Retina (tissue), 1 donor: ENCODE data around the gene LRRC46.

Experiments
- DNase-seq: peaks from one replicate; pipeline ENCODE4 v3.0.0-alpha.2; 2016

Gene LRRC46, protein sequence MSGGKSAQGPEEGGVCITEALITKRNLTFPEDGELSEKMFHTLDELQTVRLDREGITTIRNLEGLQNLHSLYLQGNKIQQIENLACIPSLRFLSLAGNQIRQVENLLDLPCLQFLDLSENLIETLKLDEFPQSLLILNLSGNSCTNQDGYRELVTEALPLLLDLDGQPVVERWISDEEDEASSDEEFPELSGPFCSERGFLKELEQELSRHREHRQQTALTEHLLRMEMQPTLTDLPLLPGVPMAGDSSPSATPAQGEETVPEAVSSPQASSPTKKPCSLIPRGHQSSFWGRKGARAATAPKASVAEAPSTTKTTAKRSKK

GRCh38 chr17:47831003-47831933 is at the start of gene LRRC46, which contains the start of gene MRPL10:
LRRC46 (plus strand) TSS chr17:47831670; CDS start chr17:47831990, 320 bp downstream.
MRPL10 (minus strand) TSS chr17:47831541; CDS start chr17:47831511, 30 bp downstream.
- peak; percentile 97 for DNase-seq

DNA sequence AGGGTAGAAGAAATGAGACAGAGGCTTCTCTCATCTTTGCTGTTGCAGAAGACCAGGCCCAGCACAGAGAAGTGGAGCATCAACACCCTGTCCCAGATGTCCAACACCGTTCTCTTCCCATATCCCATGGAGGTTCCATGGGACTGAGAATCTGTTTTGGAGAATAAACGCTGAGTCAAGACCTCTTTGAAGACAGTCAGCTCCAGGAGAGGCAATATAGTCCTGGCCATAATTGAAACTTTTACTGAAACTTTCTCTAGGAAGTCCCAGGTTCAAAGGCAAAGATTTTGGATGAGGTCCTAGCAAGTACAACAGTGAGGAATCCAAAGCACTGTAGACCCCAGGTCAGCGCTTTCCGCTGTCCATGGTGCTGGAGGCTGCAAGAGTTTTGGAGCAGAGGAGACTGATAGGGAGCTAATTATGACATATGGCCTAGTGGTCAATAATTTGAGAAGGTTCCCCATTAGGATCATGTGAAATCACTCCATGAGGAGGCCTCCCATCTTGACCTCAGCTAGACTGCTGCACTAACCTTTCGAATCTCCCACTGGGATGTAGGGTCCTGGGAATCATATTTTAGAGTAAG is 45.8 kb upstream of the LRRC46 start:
- DNase-seq = peak; percentile 37

DNA sequence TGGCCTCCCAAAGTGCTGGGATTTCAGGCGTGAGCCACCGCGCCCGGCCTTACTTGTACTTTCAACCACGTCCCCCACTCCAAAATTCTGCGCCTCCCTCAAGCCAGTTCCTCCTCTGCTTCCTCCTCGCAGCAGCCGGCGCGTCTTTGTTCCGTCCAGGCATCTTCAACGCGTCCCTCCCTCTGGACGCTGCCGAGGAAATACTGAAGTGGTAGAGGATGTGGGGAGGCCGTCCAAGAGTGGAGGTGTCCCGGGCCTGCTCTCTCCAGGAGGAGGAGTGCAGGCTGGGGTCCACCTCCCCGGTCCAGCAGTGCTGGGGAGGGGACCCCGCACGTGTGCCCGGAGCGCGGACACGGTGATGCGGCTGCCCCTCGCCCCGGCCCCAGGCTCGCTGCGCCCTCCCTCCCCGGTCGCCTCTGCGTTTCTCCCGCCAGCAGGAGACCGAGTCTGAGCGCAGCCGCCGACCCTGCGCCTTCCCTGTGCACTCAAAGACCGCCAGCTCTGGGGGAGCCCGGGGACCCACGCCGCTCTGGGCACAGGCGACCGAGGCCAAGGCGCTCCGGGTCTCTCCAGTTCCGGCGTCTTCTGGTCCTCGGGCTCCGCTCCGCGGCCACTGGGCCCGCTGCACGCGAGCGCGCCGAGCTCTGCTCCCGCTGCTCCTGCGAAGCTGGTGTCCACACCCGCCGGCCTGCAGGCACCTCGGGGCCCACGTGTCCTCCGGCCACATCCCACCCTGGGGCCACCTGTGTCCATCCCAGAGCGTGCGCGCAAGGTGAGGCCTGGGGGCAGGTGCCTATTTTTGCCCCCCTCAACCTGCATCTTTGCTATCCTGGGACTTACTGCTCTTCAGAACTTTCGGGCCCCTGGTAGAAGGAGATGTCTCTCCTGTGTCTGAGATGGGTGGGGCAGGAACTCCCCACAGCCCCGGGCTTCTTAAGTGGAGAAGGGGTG is 41.6 kb upstream of the LRRC46 start:
- DNase-seq = peak; percentile 84

GRCh38 chr17:47791025-47791424 is 40.4 kb upstream of the LRRC46 start:
- DNase-seq = no peak

DNA sequence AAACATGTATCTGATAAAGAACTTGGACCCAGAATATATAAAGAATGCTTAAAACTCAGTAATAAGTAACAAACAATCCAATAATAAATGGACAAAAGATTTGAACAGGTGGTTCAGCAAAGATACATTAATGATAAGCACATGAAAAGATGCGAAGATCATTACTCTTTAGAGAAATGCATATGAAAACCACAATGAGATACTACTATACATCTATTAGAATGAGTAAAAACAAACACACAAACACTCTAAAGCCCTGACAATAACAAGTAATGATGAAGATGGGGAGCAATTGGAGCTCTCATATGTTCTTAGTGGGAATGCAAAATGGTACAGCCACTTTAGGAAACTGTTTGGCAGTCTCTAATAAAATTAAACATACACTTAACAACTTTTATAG is 39.0 kb upstream of the LRRC46 start:
- no peak for DNase-seq

GRCh38 chr17:47792979-47793378 is 38.5 kb upstream of the LRRC46 start:
- no peak for DNase-seq

- no peak for DNase-seq
Observed at GRCh38 chr17:47797797-47798196, 33.7 kb upstream of the LRRC46 start.

DNA sequence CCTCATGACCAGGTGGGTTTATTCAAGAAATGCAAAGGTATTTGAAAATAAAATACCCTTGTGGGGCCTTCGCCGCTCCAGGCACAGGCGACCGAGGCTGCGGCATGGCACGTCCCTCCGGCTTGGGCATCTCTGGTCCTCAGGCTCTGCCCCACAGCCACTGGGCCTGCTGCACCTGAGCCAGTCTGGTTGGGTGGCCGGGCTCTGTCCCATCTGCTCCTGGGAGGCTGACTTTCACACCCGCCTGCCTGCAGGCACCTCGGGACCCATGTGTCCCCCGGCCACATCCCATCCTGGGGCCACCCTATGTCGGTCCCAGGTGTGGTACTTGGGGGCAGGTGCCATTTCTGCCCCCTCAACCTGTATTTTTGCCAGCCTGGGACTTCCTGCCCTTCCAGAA is 30.8 kb upstream of the LRRC46 start:
- no peak for DNase-seq

- DNase-seq = no peak
Observed at GRCh38 chr17:47801176-47801765, 30.2 kb upstream of the LRRC46 start.

GRCh38 chr17:47801906-47802305 is 29.6 kb upstream of the LRRC46 start:
- DNase-seq = no peak

DNA sequence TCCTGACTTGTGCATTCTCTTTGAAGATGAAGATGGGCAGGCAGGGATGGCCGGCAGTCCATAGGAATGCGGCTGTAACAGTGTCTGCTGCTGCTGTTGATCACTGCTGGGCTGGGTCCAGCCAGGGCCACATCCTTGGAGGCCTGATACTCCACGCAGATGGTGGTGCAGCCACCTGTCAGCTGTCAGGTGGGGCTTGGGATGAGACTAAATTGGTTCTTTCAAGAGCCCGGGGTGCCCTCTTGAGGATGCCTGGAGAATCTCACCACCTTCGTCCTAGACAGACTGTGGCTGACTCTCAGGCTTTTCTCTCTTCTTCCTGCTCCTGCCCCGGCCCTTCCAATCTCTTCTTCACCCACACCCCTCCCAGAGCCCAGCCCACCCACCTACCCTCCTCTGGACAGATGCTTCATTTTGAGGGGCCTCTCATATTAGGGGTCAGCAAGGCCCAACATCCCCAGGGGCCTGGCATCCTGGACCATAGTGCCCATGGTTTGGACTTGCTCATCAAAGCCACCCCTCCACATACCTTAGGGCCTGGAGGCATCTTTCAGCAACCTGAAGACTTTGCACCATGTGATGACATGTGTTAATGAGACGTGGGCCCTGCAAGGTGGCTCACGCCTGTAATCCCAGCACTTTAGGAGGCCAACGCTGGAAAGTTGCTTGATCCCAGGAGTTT is 29.0 kb upstream of the LRRC46 start:
- DNase-seq = peak; percentile 35

DNA sequence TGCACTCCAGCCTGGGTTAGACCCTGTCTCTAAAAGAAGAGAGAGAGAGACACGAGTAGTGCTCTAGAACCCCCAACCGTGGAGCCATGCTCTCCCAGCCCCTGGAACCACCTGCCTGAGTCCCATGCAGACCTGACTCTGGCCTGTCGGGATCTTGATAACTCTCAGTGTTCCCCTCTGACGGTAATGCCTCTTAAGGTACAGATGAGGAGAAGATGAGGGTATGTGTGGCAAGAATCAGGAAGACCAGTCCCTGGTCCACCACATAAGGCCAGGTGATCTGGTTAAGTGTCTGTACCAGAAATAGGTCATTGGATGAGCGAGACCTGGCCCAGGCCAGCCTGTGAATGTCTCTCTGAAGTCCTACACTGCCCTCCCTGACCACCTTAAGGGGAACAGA is 28.3 kb upstream of the LRRC46 start:
- no peak for DNase-seq

GRCh38 chr17:47803751-47804150 is 27.7 kb upstream of the LRRC46 start:
- DNase-seq = no peak

DNA sequence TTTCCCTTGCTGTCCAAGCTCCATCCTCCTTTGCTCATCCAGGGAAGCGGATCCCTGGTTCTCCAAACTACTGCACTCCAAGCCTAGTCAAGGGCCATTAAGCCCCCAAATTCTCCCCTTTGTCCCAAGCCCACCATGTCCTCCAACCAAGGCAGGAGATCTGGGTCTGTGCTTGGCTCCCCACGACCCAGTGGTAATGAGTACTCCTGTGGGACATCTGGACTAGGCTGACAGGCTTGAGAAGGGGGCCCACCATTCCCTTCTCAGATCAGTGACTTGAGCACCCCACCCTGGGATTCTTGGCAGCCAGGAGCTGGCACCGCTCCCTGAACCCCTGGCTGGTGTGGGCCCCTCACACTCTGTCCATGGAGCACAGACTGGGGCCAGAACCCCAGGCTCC is 27.0 kb upstream of the LRRC46 start:
- no peak for DNase-seq

- no peak for DNase-seq
Observed at GRCh38 chr17:47806026-47806912, 25.2 kb upstream of the LRRC46 start.

GRCh38 chr17:47806913-47807255 is 24.6 kb upstream of the LRRC46 start:
- no peak for DNase-seq

GRCh38 chr17:47807421-47807820 is 24.0 kb upstream of the LRRC46 start:
- DNase-seq = no peak

GRCh38 chr17:47808036-47808829 is 23.2 kb upstream of the LRRC46 start:
- no peak for DNase-seq

GRCh38 chr17:47808830-47809480 is 22.5 kb upstream of the LRRC46 start:
- no peak for DNase-seq
